Panc1 (cell line): Measurements from ENCODE around the gene GAN. TPM values are rescaled to one million over a fixed set of nuclear protein-coding genes. Genes with fewer than 3 reads are reported as not detected.

ENCODE experiments used
- ATAC-seq: fragments of 200-7000 bp; cut with Tn5 transposase; 2 replicates; pipeline ENCODE4 v1.9.1; 2020; ENCODE audit warnings: mild to moderate bottlenecking, moderate library complexity
- BruUV-seq: library from RNA; stranded (reverse); fragments of 400-500 nt; replicated peaks from 2 replicates; lab custom pipeline; 2021; lab: Mats Ljungman, UMichigan
- CTCF ChIA-PET: fragments of 300-600 bp; sonication (Branson Sonifier 250); formaldehyde crosslinking; loops from one replicate; lab custom pipeline; 2022; ENCODE audit warnings: antibody characterized with exemption; lab: Charles Lee
- POLR2A ChIA-PET: fragments of 300-600 bp; sonication (Branson Sonifier 250); formaldehyde crosslinking; loops from one replicate; lab custom pipeline; 2022; ENCODE audit warnings: antibody characterized with exemption; lab: Charles Lee
- DNase-seq: peaks from one replicate; pipeline ENCODE4 v3.0.0-alpha.2; 2010; ENCODE audit warnings: low read depth, low spot score
- H3K27ac ChIP-seq: 2 replicates; pipeline ENCODE4 v1.5.1; 2011; ENCODE audit warnings: mild to moderate bottlenecking, low read length, inconsistent platforms
- H3K27me3 ChIP-seq: fragments of 200-500 bp; sonication (Bioruptor generic); 2 replicates; pipeline ENCODE4 v1.6.0; 2014; ENCODE audit warnings: low read length, inconsistent platforms; ENCODE audit not compliant: control insufficient read depth, insufficient read depth
- H3K36me3 ChIP-seq: fragments of 200-500 bp; sonication (Bioruptor generic); 2 replicates; pipeline ENCODE4 v1.5.1; 2014; ENCODE audit warnings: inconsistent platforms, mild to moderate bottlenecking, low read length, moderate library complexity; ENCODE audit not compliant: control insufficient read depth, insufficient read depth
- H3K4me1 ChIP-seq: 2 replicates; pipeline ENCODE4 v1.5.1; 2011; ENCODE audit warnings: inconsistent platforms, mild to moderate bottlenecking, low read length, moderate library complexity; ENCODE audit not compliant: control insufficient read depth, insufficient read depth
- H3K4me3 ChIP-seq, 2 experiments: 2 replicates each; pipeline ENCODE4 v1.5.1; 2011 to 2012; ENCODE audit warnings: low read depth in 2 of 2, low read length in 2 of 2, mild to moderate bottlenecking in 2 of 2, inconsistent platforms in 1 of 2, moderate library complexity in 1 of 2
- H3K9me3 ChIP-seq: fragments of 200-500 bp; sonication (Bioruptor generic); 2 replicates; pipeline ENCODE4 v1.5.1; 2014; ENCODE audit warnings: low read depth, mild to moderate bottlenecking, inconsistent platforms, low read length, moderate library complexity; ENCODE audit not compliant: control insufficient read depth, insufficient read depth
- CTCF ChIP-seq: fragments of 450-650 bp; IDR thresholded peaks from 2 replicates; pipeline ENCODE4 v1.5.1; 2017; ENCODE audit warnings: mild to moderate bottlenecking
- POLR2AphosphoS5 ChIP-seq: IDR thresholded peaks from 2 replicates; pipeline ENCODE4 v1.6.1; 2012; ENCODE audit warnings: mild to moderate bottlenecking, low read depth, low read length, moderate library complexity
- REST ChIP-seq, 2 experiments: IDR thresholded peaks; 2 replicates each; pipeline ENCODE4 v1.6.1; 2011 to 2012; ENCODE audit warnings: low read depth in 2 of 2, control low read depth in 1 of 2, low read length in 1 of 2, mild to moderate bottlenecking in 1 of 2, moderate library complexity in 1 of 2; ENCODE audit not compliant: insufficient read depth in 1 of 2
- SIN3A ChIP-seq: IDR thresholded peaks from 2 replicates; pipeline ENCODE4 v1.6.1; 2012; ENCODE audit warnings: low read depth, mild to moderate bottlenecking, low read length, moderate library complexity, borderline replicate concordance; ENCODE audit not compliant: insufficient read depth
- TCF7L2 ChIP-seq: IDR thresholded peaks from 2 replicates; pipeline ENCODE4 v1.6.1; 2011; ENCODE audit warnings: mild to moderate bottlenecking, low read depth, low read length, inconsistent platforms
- in situ Hi-C: cut with HindIII; loops from 2 replicates; pipeline ENCODE4 v1.10.0; 2016; ENCODE audit warnings: low sequenced_read_pairs, low pct_unique_long_range_greater_than_20kb
- intact Hi-C: fragments of 100-400 bp; cut with micrococcal nuclease; formaldehyde crosslinking; loops from one replicate; pipeline ENCODE4 v1.10.0; 2022; ENCODE audit not compliant: unreplicated experiment
- total RNA-seq: library from RNA; stranded (reverse); gene quantifications from one replicate; pipeline ENCODE4 v1.2.1, GENCODE V29; 2021; ENCODE audit not compliant: unreplicated experiment

GAN gene
- total RNA-seq, 1 experiment from 2014 or later: 9.1 TPM

- BruUV-seq: TSS peak; percentile 69
- in situ Hi-C loops: no loop called here
- Histone ChIP-seq H3K9me3 (no peaks in the 10 kb centered on the region), H3K4me1 (peaks cover 11% of the 10 kb centered on the region), H3K27me3 (no peaks in the 10 kb centered on the region), H3K36me3 (peaks cover 6% of the 10 kb centered on the region; the same call in 1 of the 2 replicates), H3K4me3 (peak overlapping the region; percentile 95), H3K27ac (peak overlapping the region; percentile 35; the same call in 1 of the 2 replicates)
- CTCF ChIA-PET: no interaction called here
- POLR2A ChIA-PET: no interaction called here
- intact Hi-C loops: no loop called here
- ATAC-seq (peak; percentile 59), DNase-seq (no peak)
- TF ChIP-seq POLR2AphosphoS5 (no peak), CTCF (no peak), SIN3A (no peak), REST (IDR thresholded peaks at IDR 0.05; ENCODE audit: insufficient read depth in 1 of 2, low read depth in 2 of 2, low read length in 1 of 2) (no peak), TCF7L2 (no peak)
Measured at GRCh38 chr16:81315271-81316175, 761 bp downstream of the GAN start.

- POLR2A ChIA-PET: no interaction called here
- intact Hi-C loops: no loop called here
- Histone ChIP-seq H3K4me1 (peaks cover 11% of the 10 kb centered on the region), H3K27ac (peak overlapping the region; percentile 35; the same call in 1 of the 2 replicates), H3K9me3 (no peaks in the 10 kb centered on the region), H3K4me3 (peak overlapping the region; percentile 95), H3K36me3 (peaks cover 6% of the 10 kb centered on the region; the same call in 1 of the 2 replicates), H3K27me3 (no peaks in the 10 kb centered on the region)
- no TSS peak for BruUV-seq
- CTCF ChIA-PET: no interaction called here
- TF ChIP-seq REST (IDR thresholded peaks at IDR 0.05; ENCODE audit: insufficient read depth in 1 of 2, low read depth in 2 of 2, low read length in 1 of 2) (no peak), POLR2AphosphoS5 (no peak), CTCF (no peak), TCF7L2 (no peak)
- in situ Hi-C loops: no loop called here
- DNase-seq (no peak), ATAC-seq (no peak)
Measured at GRCh38 chr16:81316176-81316496, 1.4 kb downstream of the GAN start.
